PC-3 (cell line): ENCODE data around the gene SULT2B1. TPM values are rescaled to one million over a fixed set of nuclear protein-coding genes. Genes with fewer than 3 reads are reported as not detected.

Experiments
- ATAC-seq: fragments of 200-7000 bp; cut with Tn5 transposase; 2 replicates; pipeline ENCODE4 v1.9.1; 2020; ENCODE audit warnings: mild to moderate bottlenecking, moderate library complexity
- BruUV-seq: library from RNA; stranded (reverse); fragments of 400-500 nt; replicated peaks from 2 replicates; lab custom pipeline; 2021; lab: Mats Ljungman, UMichigan
- CTCF ChIA-PET: fragments of 300-600 bp; sonication (Branson Sonifier 250); formaldehyde crosslinking; loops from one replicate; lab custom pipeline; 2022; ENCODE audit warnings: antibody characterized with exemption; lab: Charles Lee
- POLR2A ChIA-PET: fragments of 300-600 bp; sonication (Branson Sonifier 250); formaldehyde crosslinking; loops from one replicate; lab custom pipeline; 2022; ENCODE audit warnings: antibody characterized with exemption; ENCODE audit not compliant: unreplicated experiment; lab: Charles Lee
- DNase-seq: peaks from one replicate; pipeline ENCODE4 v3.0.0-alpha.2; 2015
- H2AFZ ChIP-seq: fragments of 300-600 bp; sonication (generic); 2 replicates; pipeline ENCODE4 v1.6.0; 2016; ENCODE audit warnings: antibody characterized with exemption, low read length
- H3F3A ChIP-seq: fragments of 300-600 bp; sonication (generic); one replicate; pipeline ENCODE4 v1.6.0; 2017; ENCODE audit warnings: antibody characterized with exemption, low read length, control low read depth, mild to moderate bottlenecking; ENCODE audit not compliant: unreplicated experiment
- H3K27ac ChIP-seq: fragments of 300-600 bp; sonication (generic); 2 replicates; pipeline ENCODE4 v1.5.1; 2016; ENCODE audit warnings: mild to moderate bottlenecking, low read length
- H3K27me3 ChIP-seq: fragments of 300-600 bp; sonication (generic); 2 replicates; pipeline ENCODE4 v1.6.1; 2016; ENCODE audit warnings: low read length, mixed read lengths
- H3K36me3 ChIP-seq: fragments of 300-600 bp; sonication (generic); 2 replicates; pipeline ENCODE4 v1.6.1; 2016; ENCODE audit warnings: low read depth, mixed run types, low read length, mixed read lengths
- H3K4me1 ChIP-seq: fragments of 300-600 bp; sonication (generic); 2 replicates; pipeline ENCODE4 v1.5.1; 2016; ENCODE audit warnings: low read length; ENCODE audit not compliant: insufficient read depth
- H3K4me2 ChIP-seq: fragments of 300-600 bp; sonication (generic); 2 replicates; pipeline ENCODE4 v1.6.0; 2016; ENCODE audit warnings: low read length
- H3K4me3 ChIP-seq: fragments of 300-600 bp; sonication (generic); 2 replicates; pipeline ENCODE4 v1.5.1; 2016; ENCODE audit warnings: mild to moderate bottlenecking, low read length, mixed read lengths
- H3K79me2 ChIP-seq: fragments of 300-600 bp; sonication (generic); 2 replicates; pipeline ENCODE4 v1.6.1; 2017; ENCODE audit warnings: low read length, mixed read lengths
- H3K9ac ChIP-seq: fragments of 300-600 bp; sonication (generic); 2 replicates; pipeline ENCODE4 v1.6.0; 2016; ENCODE audit warnings: mild to moderate bottlenecking, low read length
- H3K9me2 ChIP-seq: fragments of 300-600 bp; sonication (generic); replicated peaks from 2 replicates; pipeline ENCODE4 v1.6.1; 2016; ENCODE audit warnings: mixed run types, low read length, mixed read lengths
- H3K9me3 ChIP-seq: fragments of 300-600 bp; sonication (generic); 2 replicates; pipeline ENCODE4 v1.6.1; 2016; ENCODE audit warnings: low read length, mixed read lengths
- H4K20me1 ChIP-seq: fragments of 300-600 bp; sonication (generic); 2 replicates; pipeline ENCODE4 v1.6.1; 2016; ENCODE audit warnings: low read length, mixed read lengths
- CTCF ChIP-seq: fragments of 300-600 bp; sonication (generic); conservative IDR thresholded peaks from 2 replicates; pipeline ENCODE4 v1.5.1; 2017; ENCODE audit warnings: antibody characterized with exemption, low read depth, mild to moderate bottlenecking, low read length
- EZH2 ChIP-seq: fragments of 300-600 bp; sonication (generic); IDR thresholded peaks from one replicate; pipeline ENCODE4 v1.6.1; 2017; ENCODE audit warnings: antibody characterized with exemption, mild to moderate bottlenecking, low read length; ENCODE audit not compliant: unreplicated experiment
- EZH2phosphoT487 ChIP-seq: fragments of 300-600 bp; sonication (generic); IDR thresholded peaks from 2 replicates; pipeline ENCODE4 v1.6.1; 2018; ENCODE audit warnings: mild to moderate bottlenecking, antibody characterized with exemption, low read length, borderline replicate concordance
- intact Hi-C: fragments of 100-400 bp; cut with micrococcal nuclease; formaldehyde crosslinking; loops from 2 replicates; pipeline ENCODE4 v1.9.0; 2023
- total RNA-seq: library from RNA; depleted of rRNA; stranded (reverse); fragments of >200 nt; gene quantifications from 2 replicates; pipeline ENCODE4 v1.2.3, GENCODE V29; 2014

SULT2B1 gene
- total RNA-seq, 1 experiment from 2014 or later = 6.7 TPM

DNA sequence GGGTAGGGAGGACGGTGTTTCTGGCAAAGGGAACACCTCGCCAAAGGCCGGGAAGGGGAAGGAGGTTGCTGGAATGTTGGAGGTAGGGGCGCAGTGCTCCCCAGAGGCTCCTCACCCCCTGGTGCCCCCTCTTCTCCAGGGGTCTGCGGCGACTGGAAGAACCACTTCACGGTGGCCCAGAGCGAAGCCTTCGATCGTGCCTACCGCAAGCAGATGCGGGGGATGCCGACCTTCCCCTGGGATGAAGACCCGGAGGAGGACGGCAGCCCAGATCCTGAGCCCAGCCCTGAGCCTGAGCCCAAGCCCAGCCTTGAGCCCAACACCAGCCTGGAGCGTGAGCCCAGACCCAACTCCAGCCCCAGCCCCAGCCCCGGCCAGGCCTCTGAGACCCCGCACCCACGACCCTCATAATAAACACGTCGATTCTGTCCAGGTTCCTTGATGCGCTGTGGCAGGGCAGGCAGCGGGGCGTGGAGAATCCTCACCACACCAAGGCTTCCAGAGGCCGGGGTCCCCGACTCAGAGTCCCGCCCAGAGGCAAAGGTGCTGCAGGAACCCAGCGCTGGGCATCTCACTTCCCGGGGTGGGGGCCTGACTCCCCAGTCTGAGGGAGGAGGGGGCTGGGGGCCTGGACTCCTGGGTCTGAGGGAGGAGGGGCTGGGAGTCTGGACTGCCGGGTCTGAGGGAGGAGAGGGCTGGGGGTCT is 47.2 kb downstream of the SULT2B1 start:
- no peaks in the 10 kb centered on the region for H3K27me3 ChIP-seq
- H3K4me3 ChIP-seq = no peak overlapping the region
- TF ChIP-seq CTCF (no peak), EZH2phosphoT487 (no peak), EZH2 (no peak)
- H3K4me2 ChIP-seq = no peak overlapping the region
- POLR2A ChIA-PET = no interaction called here
- intact Hi-C loops = no loop called here
- no peaks in the 10 kb centered on the region for H3K36me3 ChIP-seq
- no peak overlapping the region for H2AFZ ChIP-seq
- H3K9me3 ChIP-seq = no peaks in the 10 kb centered on the region
- DNase-seq = no peak
- CTCF ChIA-PET = no interaction called here
- H3F3A ChIP-seq = no peaks in the 10 kb centered on the region
- H3K4me1 ChIP-seq = no peaks in the 10 kb centered on the region
- H3K27ac ChIP-seq = no peak overlapping the region
- no peaks in the 10 kb centered on the region for H3K79me2 ChIP-seq
- H3K9me2 ChIP-seq = no peaks in the 10 kb centered on the region
- H3K9ac ChIP-seq = no peak overlapping the region
- H4K20me1 ChIP-seq = no peaks in the 10 kb centered on the region
- ATAC-seq = no peak
- no TSS peak for BruUV-seq

- H2AFZ ChIP-seq = no peak overlapping the region
- intact Hi-C loops = no loop called here
- no peak for TF ChIP-seq EZH2
- no peak overlapping the region for H3K9ac ChIP-seq
- ATAC-seq = no peak
- H3K4me2 ChIP-seq = no peak overlapping the region
- H3K9me3 ChIP-seq = no peaks in the 10 kb centered on the region
- H3K4me1 ChIP-seq = no peaks in the 10 kb centered on the region
- H3K36me3 ChIP-seq = no peaks in the 10 kb centered on the region
- CTCF ChIA-PET = no interaction called here
- no peak for DNase-seq
- H3F3A ChIP-seq = no peaks in the 10 kb centered on the region
- no TSS peak for BruUV-seq
- no peak overlapping the region for H3K27ac ChIP-seq
- POLR2A ChIA-PET = no interaction called here
- no peaks in the 10 kb centered on the region for H3K27me3 ChIP-seq
- H4K20me1 ChIP-seq = no peaks in the 10 kb centered on the region
- no peaks in the 10 kb centered on the region for H3K79me2 ChIP-seq
- no peaks in the 10 kb centered on the region for H3K9me2 ChIP-seq
- no peak overlapping the region for H3K4me3 ChIP-seq
Measured at GRCh38 chr19:48600679-48601417, 48.9 kb downstream of the SULT2B1 start.

- H3K4me3 ChIP-seq = no peak overlapping the region
- DNase-seq = no peak
- H3K4me1 ChIP-seq = no peaks in the 10 kb centered on the region
- no peak for ATAC-seq
- H3K9me3 ChIP-seq = no peaks in the 10 kb centered on the region
- H3K27me3 ChIP-seq = no peaks in the 10 kb centered on the region
- no peaks in the 10 kb centered on the region for H3K79me2 ChIP-seq
- H3K9me2 ChIP-seq = no peaks in the 10 kb centered on the region
- no peaks in the 10 kb centered on the region for H4K20me1 ChIP-seq
- no peak overlapping the region for H3K4me2 ChIP-seq
- intact Hi-C loops = no loop called here
- BruUV-seq = no TSS peak
- no peak overlapping the region for H2AFZ ChIP-seq
- no peaks in the 10 kb centered on the region for H3F3A ChIP-seq
- CTCF ChIA-PET = no interaction called here
- POLR2A ChIA-PET = no interaction called here
- no peak overlapping the region for H3K27ac ChIP-seq
- no peaks in the 10 kb centered on the region for H3K36me3 ChIP-seq
- H3K9ac ChIP-seq = no peak overlapping the region
- TF ChIP-seq EZH2 (no peak), CTCF (no peak), EZH2phosphoT487 (no peak)
Measured at GRCh38 chr19:48603001-48603400, 51.0 kb downstream of the SULT2B1 start.
